Endothelial cell of umbilical vein (primary cell): ENCODE measurements around the gene MCC.

Experiments
- EZH2 ChIP-seq: IDR thresholded peaks from 2 replicates; pipeline ENCODE4 v1.6.1; 2012; ENCODE audit warnings: borderline replicate concordance, low read depth, mild to moderate bottlenecking, moderate library complexity, low read length, inconsistent platforms; ENCODE audit not compliant: severe bottlenecking
- MYC ChIP-seq: IDR thresholded peaks from one replicate; pipeline ENCODE4 v1.6.1; 2011; ENCODE audit warnings: mild to moderate bottlenecking, low read depth, low read length
- POLR2A ChIP-seq: IDR thresholded peaks from 2 replicates; pipeline ENCODE4 v1.6.1; 2012; ENCODE audit warnings: low read depth, mild to moderate bottlenecking, control low read depth, low read length
- POLR2AphosphoS5 ChIP-seq: IDR thresholded peaks from 2 replicates; pipeline ENCODE4 v1.6.1; 2012; ENCODE audit warnings: low read depth, mild to moderate bottlenecking, control low read depth, low read length, moderate library complexity; ENCODE audit not compliant: insufficient read depth
- TF ChIP-seq, protein P1 (sequence below), 2 donors: IDR thresholded peaks; 1 replicate in 1 of 2; 2 replicates in 1 of 2; pipeline ENCODE4 v1.5.1; 2011; ENCODE audit warnings: low read length in 2 of 2, mild to moderate bottlenecking in 2 of 2, moderate library complexity in 2 of 2, control low read depth in 1 of 2, inconsistent platforms in 1 of 2, low read depth in 1 of 2; ENCODE audit not compliant: insufficient read depth in 1 of 2; ENCODE audit errors: extremely low read depth in 1 of 2

DNA sequence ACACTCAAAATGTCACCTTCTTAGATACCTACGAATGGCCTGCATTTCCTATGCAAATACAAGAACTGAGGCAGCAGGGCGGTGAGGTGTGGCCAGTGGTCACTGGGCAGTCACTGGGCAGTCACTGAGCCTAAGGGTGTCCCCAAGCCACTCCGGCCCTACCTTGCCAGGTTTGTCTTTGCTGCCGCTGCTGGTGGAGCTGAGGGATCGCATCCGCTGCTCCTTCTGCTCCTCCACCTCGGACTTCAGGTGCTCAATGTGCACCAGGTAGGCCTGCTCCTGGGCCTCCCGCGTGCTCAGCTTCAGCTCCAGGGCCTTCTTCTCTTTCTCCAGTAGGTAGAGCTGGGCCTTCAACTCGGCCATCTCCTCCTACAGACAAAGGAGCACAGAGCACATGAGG lies 439.3 kb downstream of the MCC start:
- TF ChIP-seq, protein P1, sequence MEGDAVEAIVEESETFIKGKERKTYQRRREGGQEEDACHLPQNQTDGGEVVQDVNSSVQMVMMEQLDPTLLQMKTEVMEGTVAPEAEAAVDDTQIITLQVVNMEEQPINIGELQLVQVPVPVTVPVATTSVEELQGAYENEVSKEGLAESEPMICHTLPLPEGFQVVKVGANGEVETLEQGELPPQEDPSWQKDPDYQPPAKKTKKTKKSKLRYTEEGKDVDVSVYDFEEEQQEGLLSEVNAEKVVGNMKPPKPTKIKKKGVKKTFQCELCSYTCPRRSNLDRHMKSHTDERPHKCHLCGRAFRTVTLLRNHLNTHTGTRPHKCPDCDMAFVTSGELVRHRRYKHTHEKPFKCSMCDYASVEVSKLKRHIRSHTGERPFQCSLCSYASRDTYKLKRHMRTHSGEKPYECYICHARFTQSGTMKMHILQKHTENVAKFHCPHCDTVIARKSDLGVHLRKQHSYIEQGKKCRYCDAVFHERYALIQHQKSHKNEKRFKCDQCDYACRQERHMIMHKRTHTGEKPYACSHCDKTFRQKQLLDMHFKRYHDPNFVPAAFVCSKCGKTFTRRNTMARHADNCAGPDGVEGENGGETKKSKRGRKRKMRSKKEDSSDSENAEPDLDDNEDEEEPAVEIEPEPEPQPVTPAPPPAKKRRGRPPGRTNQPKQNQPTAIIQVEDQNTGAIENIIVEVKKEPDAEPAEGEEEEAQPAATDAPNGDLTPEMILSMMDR (IDR thresholded peaks at IDR 0.05; ENCODE audit: extremely low read depth in 1 of 2, insufficient read depth in 1 of 2, low read depth in 1 of 2, low read length in 2 of 2): no peak
- TF ChIP-seq POLR2A: no peak
- TF ChIP-seq MYC: no peak
- TF ChIP-seq EZH2: no peak
- no peak for TF ChIP-seq POLR2AphosphoS5
